Smooth muscle cell (in vitro differentiated cells): ENCODE data around the gene CYB5A. TPM values are rescaled to one million over a fixed set of nuclear protein-coding genes. Genes with fewer than 3 reads are reported as not detected.

ENCODE experiments used
- DNase-seq: peaks from one replicate; lab custom pipeline; 2025; ENCODE audit not compliant: unreplicated experiment; lab: John Stamatoyannopoulos, UW
- H2AFZ ChIP-seq: fragments of 200-600 bp; sonication (generic); 2 replicates; pipeline ENCODE4 v1.6.0; 2016; ENCODE audit warnings: antibody characterized with exemption, low read depth, mild to moderate bottlenecking
- H3F3A ChIP-seq: fragments of 200-600 bp; sonication (generic); 2 replicates; pipeline ENCODE4 v1.6.0; 2017; ENCODE audit warnings: antibody characterized with exemption, low read depth
- H3K27ac ChIP-seq: fragments of 200-600 bp; sonication (generic); 2 replicates; pipeline ENCODE4 v1.5.1; 2016; ENCODE audit warnings: low read depth, mild to moderate bottlenecking
- H3K27me3 ChIP-seq: fragments of 200-600 bp; sonication (generic); 2 replicates; pipeline ENCODE4 v1.6.1; 2016; ENCODE audit warnings: low read depth, mild to moderate bottlenecking
- H3K36me3 ChIP-seq: fragments of 200-600 bp; sonication (generic); 2 replicates; pipeline ENCODE4 v1.5.1; 2016; ENCODE audit warnings: low read depth
- H3K4me1 ChIP-seq: fragments of 200-600 bp; sonication (generic); 2 replicates; pipeline ENCODE4 v1.5.1; 2016; ENCODE audit warnings: low read depth
- H3K4me2 ChIP-seq: fragments of 200-600 bp; sonication (generic); 2 replicates; pipeline ENCODE4 v1.6.0; 2016; ENCODE audit warnings: mild to moderate bottlenecking
- H3K4me3 ChIP-seq: fragments of 200-600 bp; sonication (generic); 2 replicates; pipeline ENCODE4 v1.5.1; 2016; ENCODE audit warnings: mild to moderate bottlenecking
- H3K79me2 ChIP-seq: fragments of 200-600 bp; sonication (generic); 2 replicates; pipeline ENCODE4 v1.6.0; 2016; ENCODE audit warnings: low read depth, mild to moderate bottlenecking
- H3K9ac ChIP-seq: fragments of 200-600 bp; sonication (generic); 2 replicates; pipeline ENCODE4 v1.6.0; 2016; ENCODE audit warnings: low read depth
- H3K9me3 ChIP-seq: fragments of 200-600 bp; sonication (generic); replicated peaks from 2 replicates; pipeline ENCODE4 v1.5.1; 2016; ENCODE audit warnings: low read depth
- H4K20me1 ChIP-seq: fragments of 200-600 bp; sonication (generic); 2 replicates; pipeline ENCODE4 v1.6.0; 2016; ENCODE audit warnings: low read depth
- CTCF ChIP-seq: fragments of 200-600 bp; sonication (generic); IDR thresholded peaks from 2 replicates; pipeline ENCODE4 v1.5.1; 2017; ENCODE audit warnings: borderline replicate concordance, mild to moderate bottlenecking, antibody characterized with exemption; ENCODE audit not compliant: insufficient read depth, poor library complexity, severe bottlenecking
- WGBS: methylation state at CpG from one replicate; pipeline ENCODE4 v1.1.7; 2016; ENCODE audit warnings: low lambda C conversion rate; 5-methylcytosine and 5-hydroxymethylcytosine counted together
- polyA plus RNA-seq: library from polyadenylated mRNA; unstranded; fragments of >200 nt; fragmentation: Nextera tagmentation; extraction: Ambion mirVana; gene quantifications from 2 replicates; pipeline ENCODE4 v1.2.1, GENCODE V29; 2016
- total RNA-seq: library from RNA; depleted of rRNA; stranded (reverse); fragments of >200 nt; gene quantifications from 2 replicates; pipeline ENCODE4 v1.2.3, GENCODE V29; 2014

The CYB5A gene
- total and polyA plus RNA-seq, 2 experiments from 2014 or later, result 52.8 to 83.2 TPM

GRCh38 chr18:74277296-74277695, 14.5 kb downstream of the CYB5A start:
- Histone ChIP-seq H3K9me3 (no peaks in the 10 kb centered on the region), H3K9ac (no peak overlapping the region), H4K20me1 (no peaks in the 10 kb centered on the region), H3K4me1 (peaks cover 5% of the 10 kb centered on the region), H3F3A (no peaks in the 10 kb centered on the region), H3K27me3 (no peaks in the 10 kb centered on the region), H2AFZ (no peak overlapping the region), H3K79me2 (peaks cover 65% of the 10 kb centered on the region), H3K36me3 (no peaks in the 10 kb centered on the region), H3K27ac (no peak overlapping the region), H3K4me3 (no peak overlapping the region), H3K4me2 (no peak overlapping the region)
- DNase-seq, result no peak
- WGBS, result 92% methylated on average over 2 of the region's 2 CpGs
- TF ChIP-seq CTCF, result no peak

GRCh38 chr18:74276609-74277008, 15.2 kb downstream of the CYB5A start:
- no peaks in the 10 kb centered on the region for H4K20me1 ChIP-seq
- H3K27me3 ChIP-seq, result no peaks in the 10 kb centered on the region
- no peak overlapping the region for H3K4me2 ChIP-seq
- H3K36me3 ChIP-seq, result no peaks in the 10 kb centered on the region
- no peaks in the 10 kb centered on the region for H3K4me1 ChIP-seq
- no peak overlapping the region for H3K4me3 ChIP-seq
- H3K9ac ChIP-seq, result no peak overlapping the region
- no peak overlapping the region for H2AFZ ChIP-seq
- no peak for DNase-seq
- WGBS, result 86% methylated on average over 10 of the region's 10 CpGs
- no peaks in the 10 kb centered on the region for H3F3A ChIP-seq
- TF ChIP-seq CTCF, result no peak
- H3K27ac ChIP-seq, result no peak overlapping the region
- H3K79me2 ChIP-seq, result peaks cover 66% of the 10 kb centered on the region
- H3K9me3 ChIP-seq, result no peaks in the 10 kb centered on the region

GRCh38 chr18:74275736-74276135, 16.0 kb downstream of the CYB5A start:
- Histone ChIP-seq H3K27ac (no peak overlapping the region), H3K27me3 (no peaks in the 10 kb centered on the region), H3F3A (no peaks in the 10 kb centered on the region), H3K4me2 (no peak overlapping the region), H3K36me3 (no peaks in the 10 kb centered on the region), H3K9me3 (no peaks in the 10 kb centered on the region), H3K9ac (no peak overlapping the region), H3K4me3 (no peak overlapping the region), H2AFZ (no peak overlapping the region), H4K20me1 (no peaks in the 10 kb centered on the region), H3K4me1 (no peaks in the 10 kb centered on the region), H3K79me2 (peaks cover 66% of the 10 kb centered on the region)
- WGBS, result 93% methylated on average over 11 of the region's 11 CpGs
- no peak for DNase-seq
- TF ChIP-seq CTCF, result no peak

- H3K4me2 ChIP-seq, result no peak overlapping the region
- 67% methylated on average over 4 of the region's 4 CpGs for WGBS
- no peak overlapping the region for H3K9ac ChIP-seq
- H3K4me1 ChIP-seq, result no peaks in the 10 kb centered on the region
- H3K36me3 ChIP-seq, result no peaks in the 10 kb centered on the region
- H3K27ac ChIP-seq, result no peak overlapping the region
- H3K27me3 ChIP-seq, result no peaks in the 10 kb centered on the region
- no peaks in the 10 kb centered on the region for H3K9me3 ChIP-seq
- H3F3A ChIP-seq, result no peaks in the 10 kb centered on the region
- H3K4me3 ChIP-seq, result no peak overlapping the region
- no peak for TF ChIP-seq CTCF
- no peak overlapping the region for H2AFZ ChIP-seq
- DNase-seq, result no peak
- peaks cover 69% of the 10 kb centered on the region for H3K79me2 ChIP-seq
- no peaks in the 10 kb centered on the region for H4K20me1 ChIP-seq
Measured at GRCh38 chr18:74274700-74275099, 17.1 kb downstream of the CYB5A start.
